Fibroblast of lung (primary cell): ENCODE measurements around the gene CCNJL.

Experiments used
- EZH2 ChIP-seq: IDR thresholded peaks from 2 replicates; pipeline ENCODE4 v1.5.1; 2012; ENCODE audit warnings: low read length, control low read depth, mild to moderate bottlenecking; ENCODE audit errors: missing control alignments
- TF ChIP-seq, protein P1 (sequence below), 2 donors: IDR thresholded peaks in 1 of 2; conservative IDR thresholded peaks in 1 of 2; 1 replicate in 1 of 2; 2 replicates in 1 of 2; pipeline ENCODE4 v1.5.1; 2011 to 2012; ENCODE audit warnings: low read length in 2 of 2, control low read depth in 1 of 2, inconsistent platforms in 1 of 2, low read depth in 1 of 2, mild to moderate bottlenecking in 1 of 2

GRCh38 chr5:160305319-160305718 is 7.0 kb downstream of the CCNJL start:
- TF ChIP-seq, protein P1, sequence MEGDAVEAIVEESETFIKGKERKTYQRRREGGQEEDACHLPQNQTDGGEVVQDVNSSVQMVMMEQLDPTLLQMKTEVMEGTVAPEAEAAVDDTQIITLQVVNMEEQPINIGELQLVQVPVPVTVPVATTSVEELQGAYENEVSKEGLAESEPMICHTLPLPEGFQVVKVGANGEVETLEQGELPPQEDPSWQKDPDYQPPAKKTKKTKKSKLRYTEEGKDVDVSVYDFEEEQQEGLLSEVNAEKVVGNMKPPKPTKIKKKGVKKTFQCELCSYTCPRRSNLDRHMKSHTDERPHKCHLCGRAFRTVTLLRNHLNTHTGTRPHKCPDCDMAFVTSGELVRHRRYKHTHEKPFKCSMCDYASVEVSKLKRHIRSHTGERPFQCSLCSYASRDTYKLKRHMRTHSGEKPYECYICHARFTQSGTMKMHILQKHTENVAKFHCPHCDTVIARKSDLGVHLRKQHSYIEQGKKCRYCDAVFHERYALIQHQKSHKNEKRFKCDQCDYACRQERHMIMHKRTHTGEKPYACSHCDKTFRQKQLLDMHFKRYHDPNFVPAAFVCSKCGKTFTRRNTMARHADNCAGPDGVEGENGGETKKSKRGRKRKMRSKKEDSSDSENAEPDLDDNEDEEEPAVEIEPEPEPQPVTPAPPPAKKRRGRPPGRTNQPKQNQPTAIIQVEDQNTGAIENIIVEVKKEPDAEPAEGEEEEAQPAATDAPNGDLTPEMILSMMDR (conservative IDR thresholded peaks at IDR 0.05 in 1 of 2, IDR thresholded peaks at IDR 0.05 in 1 of 2; ENCODE audit: low read depth in 1 of 2, low read length in 2 of 2) = no peak
- TF ChIP-seq EZH2 = no peak
